GM12878 (cell line): ENCODE data around the gene NOXA1. TPM values are rescaled to one million over a fixed set of nuclear protein-coding genes. Genes with fewer than 3 reads are reported as not detected.

Source experiments
- ATAC-seq: fragments of 200-7000 bp; cut with Tn5 transposase; 3 replicates; pipeline ENCODE4 v1.9.1; 2020; ENCODE audit warnings: mild to moderate bottlenecking, moderate library complexity
- BruUV-seq: library from RNA; stranded (reverse); fragments of 400-500 nt; replicated peaks from 2 replicates; lab custom pipeline; 2021; lab: Mats Ljungman, UMichigan
- CTCF ChIA-PET: fragments of 300-600 bp; sonication (Branson Sonifier 250); formaldehyde crosslinking; extraction: SDS; loops from one replicate; lab custom pipeline; 2021; ENCODE audit warnings: inconsistent platforms; lab: Yijun Ruan, JAX
- POLR2A ChIA-PET: fragments of 350-600 bp; formaldehyde crosslinking; extraction: SDS; loops from one replicate; lab custom pipeline; 2021; ENCODE audit warnings: inconsistent platforms; lab: Charles Lee
- RAD21 ChIA-PET: fragments of 300-600 bp; sonication (Branson Sonifier 250); formaldehyde crosslinking; loops from one replicate; lab custom pipeline; 2023; ENCODE audit warnings: antibody characterized with exemption; ENCODE audit not compliant: unreplicated experiment; lab: Charles Lee
- SMC1A ChIA-PET: fragments of 300-600 bp; sonication (Branson Sonifier 250); formaldehyde crosslinking; loops from one replicate; lab custom pipeline; 2023; ENCODE audit not compliant: unreplicated experiment, uncharacterized antibody; lab: Charles Lee
- DNase-seq: peaks from one replicate; pipeline ENCODE4 v3.0.0-alpha.2; 2011; ENCODE audit warnings: low read depth, low spot score
- FAIRE-seq: peaks from 3 replicates; lab custom pipeline; 2011; peaks lifted over from hg19 to GRCh38; lab: Jason Lieb, UNC
- H2AFZ ChIP-seq: 2 replicates; pipeline ENCODE4 v1.6.0; 2011; ENCODE audit warnings: low read depth, low read length, control low read depth; ENCODE audit not compliant: control insufficient read depth
- H3K27ac ChIP-seq: 2 replicates; pipeline ENCODE4 v1.5.1; 2011; ENCODE audit warnings: control low read depth; ENCODE audit not compliant: control insufficient read depth, insufficient read depth
- H3K27me3 ChIP-seq, 2 experiments: replicated peaks in 1 of 2; 2 replicates each; pipeline versions ENCODE4 v1.6.0 to v1.6.1; 2011; ENCODE audit warnings: low read length in 1 of 2; ENCODE audit not compliant: control insufficient read depth in 2 of 2, insufficient read depth in 2 of 2
- H3K36me3 ChIP-seq, 2 experiments: 2 replicates each; pipeline ENCODE4 v1.5.1; 2011; ENCODE audit warnings: low read length in 1 of 2; ENCODE audit not compliant: control insufficient read depth in 2 of 2, insufficient read depth in 2 of 2
- H3K4me1 ChIP-seq: 2 replicates; pipeline ENCODE4 v1.6.1; 2011; ENCODE audit warnings: mild to moderate bottlenecking, low read length, moderate library complexity, mixed read lengths; ENCODE audit not compliant: control insufficient read depth, insufficient read depth
- H3K4me2 ChIP-seq: 2 replicates; pipeline ENCODE4 v1.6.0; 2011; ENCODE audit warnings: control low read depth; ENCODE audit not compliant: control insufficient read depth, insufficient read depth
- H3K4me3 ChIP-seq: fragments of 200-600 bp; sonication (generic); 2 replicates; pipeline ENCODE4 v1.5.1; 2016
- H3K79me2 ChIP-seq: 2 replicates; pipeline ENCODE4 v1.6.0; 2011; ENCODE audit warnings: low read length; ENCODE audit not compliant: control insufficient read depth, insufficient read depth
- H3K9ac ChIP-seq: 2 replicates; pipeline ENCODE4 v1.8.0; 2011; ENCODE audit warnings: low read length, control low read depth, mixed read lengths; ENCODE audit not compliant: control insufficient read depth, insufficient read depth
- H3K9me3 ChIP-seq: replicated peaks from 3 replicates; pipeline ENCODE4 v1.5.1; 2011; ENCODE audit warnings: mild to moderate bottlenecking, low read length; ENCODE audit not compliant: control insufficient read depth, insufficient read depth
- H4K20me1 ChIP-seq: 2 replicates; pipeline ENCODE4 v1.6.0; 2011; ENCODE audit not compliant: control insufficient read depth, insufficient read depth
- CEBPB ChIP-seq, 2 experiments: fragments of 150-350 bp in 1 of 2; IDR thresholded peaks; 2 replicates each; pipeline ENCODE4 v1.6.1; 2012 to 2014; ENCODE audit warnings: low read depth in 2 of 2, low read length in 2 of 2, borderline replicate concordance in 1 of 2, inconsistent platforms in 1 of 2
- E4F1 ChIP-seq: fragments of 450-650 bp; IDR thresholded peaks from 2 replicates; pipeline ENCODE4 v1.6.1; 2018; ENCODE audit warnings: borderline replicate concordance, mild to moderate bottlenecking; ENCODE audit not compliant: partially characterized antibody
- MTA2 ChIP-seq: fragments of 450-650 bp; IDR thresholded peaks from 2 replicates; pipeline ENCODE4 v1.6.1; 2016; ENCODE audit warnings: low read depth, mild to moderate bottlenecking, moderate library complexity
- NFIC ChIP-seq: IDR thresholded peaks from 2 replicates; pipeline ENCODE4 v1.6.1; 2012; ENCODE audit warnings: low read depth, mild to moderate bottlenecking, inconsistent platforms, low read length, moderate library complexity
- NFYA ChIP-seq: IDR thresholded peaks from 2 replicates; pipeline ENCODE4 v1.6.1; 2011; ENCODE audit warnings: low read depth, mild to moderate bottlenecking, low read length, improper control_type of control experiment, borderline replicate concordance
- NR2C1 ChIP-seq: fragments of 450-650 bp; IDR thresholded peaks from 2 replicates; pipeline ENCODE4 v1.6.1; 2017; ENCODE audit warnings: antibody characterized with exemption, mild to moderate bottlenecking, moderate library complexity
- PAX5 ChIP-seq: IDR thresholded peaks from 2 replicates; pipeline ENCODE4 v1.6.1; 2011; ENCODE audit warnings: low read depth, low read length, borderline replicate concordance
- RELA ChIP-seq: fragments of 450-650 bp; IDR thresholded peaks from 2 replicates; pipeline ENCODE4 v1.8.0; 2014; ENCODE audit warnings: borderline replicate concordance; ENCODE audit not compliant: partially characterized antibody
- TARDBP ChIP-seq: IDR thresholded peaks from 2 replicates; pipeline ENCODE4 v1.6.1; 2016; ENCODE audit warnings: borderline replicate concordance
- YBX1 ChIP-seq: fragments of 450-650 bp; IDR thresholded peaks from 2 replicates; pipeline ENCODE4 v1.6.1; 2016; ENCODE audit warnings: antibody characterized with exemption
- ZNF622 ChIP-seq: fragments of 450-650 bp; IDR thresholded peaks from 2 replicates; pipeline ENCODE4 v1.6.1; 2017; ENCODE audit warnings: mild to moderate bottlenecking, inconsistent platforms
- ZSCAN29 ChIP-seq: fragments of 450-650 bp; IDR thresholded peaks from 2 replicates; pipeline ENCODE4 v1.6.1; 2017; ENCODE audit warnings: mild to moderate bottlenecking, moderate library complexity
- WGBS: methylation state at CpG from one replicate; pipeline ENCODE4 v1.1.6; 2016; ENCODE audit warnings: low lambda C conversion rate; ENCODE audit not compliant: insufficient replicate concordance, insufficient coverage; ENCODE audit errors: missing lambda C conversion rate; 5-methylcytosine and 5-hydroxymethylcytosine counted together
- in situ Hi-C: fragments of 300-500 bp; cut with MboI; formaldehyde crosslinking; loops from 9 replicates; pipeline ENCODE4 v1.14.3; 2018; ENCODE audit warnings: mixed read lengths
- intact Hi-C: fragments of 100-400 bp; cut with micrococcal nuclease; formaldehyde crosslinking; loops from one replicate; pipeline ENCODE4 v1.14.2; 2022; ENCODE audit not compliant: unreplicated experiment
- polyA plus RNA-seq, 11 experiments: library from polyadenylated mRNA; depleted of rRNA in 4 of 11; unstranded in 6 of 11; stranded (reverse) in 5 of 11; fragments of >200 nt; fragmentation: Nextera tagmentation in 4 of 11; fragmentation: Illumina TruSeq in 1 of 11; extraction: Ambion mirVana in 4 of 11; extraction: Trizol in 1 of 11; gene quantifications; 1 replicate in 1 of 11; 2 replicates in 10 of 11; pipeline versions ENCODE4 v1.2.1 to v1.2.3, GENCODE V29; 2011 to 2016; ENCODE audit warnings: inconsistent platforms in 2 of 11, missing spikeins in 2 of 11, low read depth in 1 of 11
- total RNA-seq, 4 experiments: library from RNA; depleted of rRNA in 3 of 4; stranded (reverse); fragments of >200 nt in 3 of 4; fragmentation: Illumina TruSeq in 1 of 4; extraction: Trizol in 1 of 4; gene quantifications; 2 replicates each; pipeline versions ENCODE4 v1.2.1 to v1.2.3, GENCODE V29; 2013 to 2021
- TF ChIP-seq, protein P1 (sequence below): IDR thresholded peaks from 2 replicates; pipeline ENCODE4 v1.6.1; 2012; ENCODE audit warnings: low read length, inconsistent platforms
- TF ChIP-seq, protein P2 (sequence below): IDR thresholded peaks from 2 replicates; pipeline ENCODE4 v1.6.1; 2011; ENCODE audit warnings: low read depth, low read length, improper control_type of control experiment, borderline replicate concordance
- TF ChIP-seq, protein P3 (sequence below): IDR thresholded peaks from 2 replicates; pipeline ENCODE4 v1.6.1; 2012; ENCODE audit warnings: mild to moderate bottlenecking, low read depth, low read length

NOXA1 gene
- total and polyA plus RNA-seq, 10 of the 15 experiments (the other 5 are each of a cell fraction or from before 2014, with no cell fraction given): 0.08 to 0.20 TPM; not detected in 8

DNA sequence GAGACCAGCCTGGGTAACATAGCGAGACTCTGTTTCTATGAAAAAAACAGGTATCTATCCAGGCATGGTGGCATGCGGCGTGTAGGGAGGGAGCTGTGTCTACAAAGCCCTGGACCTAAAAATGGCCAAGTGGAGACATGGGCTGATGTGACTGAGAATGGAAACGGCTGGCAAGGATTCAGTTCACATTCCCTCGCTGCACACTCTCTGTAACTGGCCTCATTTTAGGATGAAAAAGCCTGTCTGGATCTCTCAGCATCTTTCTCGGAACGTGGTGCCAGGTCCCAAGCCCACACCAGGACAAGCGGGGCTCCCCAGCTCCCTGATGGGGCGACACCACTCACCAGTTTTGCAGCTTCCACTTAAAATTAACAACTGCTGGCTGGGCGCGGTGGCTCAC, 13.7 kb upstream of the NOXA1 start:
- H2AFZ ChIP-seq: no peak overlapping the region
- ChIA-PET RAD21 (interaction anchor here (1.0 kb wide), 1 partner anchor 108 kb away, joined by 4 read pairs; the partner anchor contains the start of gene NRARP), CTCF (interaction anchor here (0.7 to 2.7 kb wide), 3 partner anchors 9 to 221 kb away, joined by 3 to 17 read pairs (median 3); partner anchors contain the start of genes ANAPC2, NRARP and SSNA1), SMC1A (no interaction called here), POLR2A (interaction anchor here (0.6 kb wide), 1 partner anchor 191 kb away, joined by 8 read pairs; no protein-coding TSS in a partner anchor)
- in situ Hi-C loops: loop anchor here (5.0 kb wide), 1 partner anchor 117 kb away; no protein-coding TSS in a partner anchor
- intact Hi-C loops: no loop called here
- H3K9me3 ChIP-seq: no peaks in the 10 kb centered on the region
- no peak for FAIRE-seq
- no peak for DNase-seq
- no peak for ATAC-seq
- H3K4me1 ChIP-seq: peaks cover 29% of the 10 kb centered on the region
- no peak for TF ChIP-seq NFYA
- TF ChIP-seq ZSCAN29: no peak
- no peak for TF ChIP-seq PAX5
- no peak for TF ChIP-seq MTA2
- TF ChIP-seq ZNF622: no peak
- no peak for TF ChIP-seq NR2C1
- TF ChIP-seq RELA: no peak
- no peak for TF ChIP-seq CEBPB (IDR thresholded peaks at IDR 0.05; ENCODE audit: borderline replicate concordance in 1 of 2, low read depth in 2 of 2, low read length in 2 of 2)
- TF ChIP-seq, protein P1, sequence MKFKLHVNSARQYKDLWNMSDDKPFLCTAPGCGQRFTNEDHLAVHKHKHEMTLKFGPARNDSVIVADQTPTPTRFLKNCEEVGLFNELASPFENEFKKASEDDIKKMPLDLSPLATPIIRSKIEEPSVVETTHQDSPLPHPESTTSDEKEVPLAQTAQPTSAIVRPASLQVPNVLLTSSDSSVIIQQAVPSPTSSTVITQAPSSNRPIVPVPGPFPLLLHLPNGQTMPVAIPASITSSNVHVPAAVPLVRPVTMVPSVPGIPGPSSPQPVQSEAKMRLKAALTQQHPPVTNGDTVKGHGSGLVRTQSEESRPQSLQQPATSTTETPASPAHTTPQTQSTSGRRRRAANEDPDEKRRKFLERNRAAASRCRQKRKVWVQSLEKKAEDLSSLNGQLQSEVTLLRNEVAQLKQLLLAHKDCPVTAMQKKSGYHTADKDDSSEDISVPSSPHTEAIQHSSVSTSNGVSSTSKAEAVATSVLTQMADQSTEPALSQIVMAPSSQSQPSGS: no peak
- TF ChIP-seq, protein P2, sequence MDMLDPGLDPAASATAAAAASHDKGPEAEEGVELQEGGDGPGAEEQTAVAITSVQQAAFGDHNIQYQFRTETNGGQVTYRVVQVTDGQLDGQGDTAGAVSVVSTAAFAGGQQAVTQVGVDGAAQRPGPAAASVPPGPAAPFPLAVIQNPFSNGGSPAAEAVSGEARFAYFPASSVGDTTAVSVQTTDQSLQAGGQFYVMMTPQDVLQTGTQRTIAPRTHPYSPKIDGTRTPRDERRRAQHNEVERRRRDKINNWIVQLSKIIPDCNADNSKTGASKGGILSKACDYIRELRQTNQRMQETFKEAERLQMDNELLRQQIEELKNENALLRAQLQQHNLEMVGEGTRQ: no peak
- TF ChIP-seq YBX1: no peak
- TF ChIP-seq E4F1: no peak
- TF ChIP-seq TARDBP: no peak
- TF ChIP-seq, protein P3, sequence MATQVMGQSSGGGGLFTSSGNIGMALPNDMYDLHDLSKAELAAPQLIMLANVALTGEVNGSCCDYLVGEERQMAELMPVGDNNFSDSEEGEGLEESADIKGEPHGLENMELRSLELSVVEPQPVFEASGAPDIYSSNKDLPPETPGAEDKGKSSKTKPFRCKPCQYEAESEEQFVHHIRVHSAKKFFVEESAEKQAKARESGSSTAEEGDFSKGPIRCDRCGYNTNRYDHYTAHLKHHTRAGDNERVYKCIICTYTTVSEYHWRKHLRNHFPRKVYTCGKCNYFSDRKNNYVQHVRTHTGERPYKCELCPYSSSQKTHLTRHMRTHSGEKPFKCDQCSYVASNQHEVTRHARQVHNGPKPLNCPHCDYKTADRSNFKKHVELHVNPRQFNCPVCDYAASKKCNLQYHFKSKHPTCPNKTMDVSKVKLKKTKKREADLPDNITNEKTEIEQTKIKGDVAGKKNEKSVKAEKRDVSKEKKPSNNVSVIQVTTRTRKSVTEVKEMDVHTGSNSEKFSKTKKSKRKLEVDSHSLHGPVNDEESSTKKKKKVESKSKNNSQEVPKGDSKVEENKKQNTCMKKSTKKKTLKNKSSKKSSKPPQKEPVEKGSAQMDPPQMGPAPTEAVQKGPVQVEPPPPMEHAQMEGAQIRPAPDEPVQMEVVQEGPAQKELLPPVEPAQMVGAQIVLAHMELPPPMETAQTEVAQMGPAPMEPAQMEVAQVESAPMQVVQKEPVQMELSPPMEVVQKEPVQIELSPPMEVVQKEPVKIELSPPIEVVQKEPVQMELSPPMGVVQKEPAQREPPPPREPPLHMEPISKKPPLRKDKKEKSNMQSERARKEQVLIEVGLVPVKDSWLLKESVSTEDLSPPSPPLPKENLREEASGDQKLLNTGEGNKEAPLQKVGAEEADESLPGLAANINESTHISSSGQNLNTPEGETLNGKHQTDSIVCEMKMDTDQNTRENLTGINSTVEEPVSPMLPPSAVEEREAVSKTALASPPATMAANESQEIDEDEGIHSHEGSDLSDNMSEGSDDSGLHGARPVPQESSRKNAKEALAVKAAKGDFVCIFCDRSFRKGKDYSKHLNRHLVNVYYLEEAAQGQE: no peak
- TF ChIP-seq NFIC: no peak
- H4K20me1 ChIP-seq: no peaks in the 10 kb centered on the region
- WGBS: 96% methylated on average over 11 of the region's 11 CpGs
- H3K27me3 ChIP-seq: no peaks in the 10 kb centered on the region
- BruUV-seq: no TSS peak
- H3K36me3 ChIP-seq: no peaks in the 10 kb centered on the region
- H3K4me2 ChIP-seq: no peak overlapping the region
- H3K27ac ChIP-seq: no peak overlapping the region
- no peaks in the 10 kb centered on the region; the same call in 1 of the 2 replicates for H3K79me2 ChIP-seq
- no peak overlapping the region for H3K9ac ChIP-seq
- H3K4me3 ChIP-seq: no peak overlapping the region
